Right lobe of liver (tissue), 6 donors: Measurements from ENCODE around the gene CBX8. TPM values are rescaled to one million over a fixed set of nuclear protein-coding genes. Genes with fewer than 3 reads are reported as not detected.

Source experiments
- ATAC-seq, 4 donors: fragments of 200-7000 bp; cut with Tn5 transposase; one replicate each; pipeline ENCODE4 v1.9.1; 2020; ENCODE audit warnings: mild to moderate bottlenecking in 4 of 4, moderate library complexity in 4 of 4
- DNase-seq, 3 donors: peaks; one replicate each; pipeline ENCODE4 v3.0.0-alpha.2; 2020
- H3K27ac ChIP-seq, 3 donors: fragments of 200-600 bp; one replicate each; pipeline ENCODE4 v1.8.0; 2022
- H3K27me3 ChIP-seq, 2 donors: fragments of 200-600 bp; one replicate each; pipeline ENCODE4 v1.8.0; 2022
- H3K36me3 ChIP-seq, 4 donors: fragments of 200-600 bp; sonication (generic) in 1 of 4; one replicate each; pipeline versions ENCODE4 v1.5.1 to v1.8.0; 2017 to 2022; ENCODE audit warnings: control low read depth in 1 of 4
- H3K4me1 ChIP-seq, 4 donors: fragments of 200-600 bp; sonication (generic) in 1 of 4; one replicate each; pipeline versions ENCODE4 v1.5.1 to v1.8.0; 2017 to 2022; ENCODE audit warnings: control low read depth in 1 of 4
- H3K4me3 ChIP-seq, 3 donors: fragments of 200-600 bp; one replicate each; pipeline ENCODE4 v1.8.0; 2022
- H3K9me3 ChIP-seq, 4 donors: fragments of 200-600 bp; sonication (generic) in 1 of 4; one replicate each; pipeline versions ENCODE4 v1.5.1 to v1.8.0; 2017 to 2022; ENCODE audit warnings: control low read depth in 1 of 4
- POLR2A ChIP-seq: fragments of 450-650 bp; IDR thresholded peaks from one replicate; pipeline ENCODE4 v1.6.1; 2017; ENCODE audit warnings: antibody characterized with exemption, mild to moderate bottlenecking
- WGBS: methylation state at CpG from one replicate; pipeline ENCODE4 v1.1.6; 2018; ENCODE audit warnings: low coverage, low lambda C conversion rate; ENCODE audit not compliant: insufficient coverage; ENCODE audit errors: missing lambda C conversion rate; 5-methylcytosine and 5-hydroxymethylcytosine counted together
- intact Hi-C, 2 donors: fragments of 100-400 bp; cut with DNase I; formaldehyde crosslinking; loops; one replicate each; pipeline versions ENCODE4 v1.11.2 to v1.14.1; 2022
- total RNA-seq, 6 experiments: library from RNA; depleted of rRNA in 2 of 6; stranded (reverse); fragments of >200 nt in 2 of 6; fragmentation: NEBNext Ultra II Directional in 3 of 6; extraction: Animal tissue kit (Norgen Biotek cat#: 25700) in 3 of 6; gene quantifications; one replicate each; pipeline versions ENCODE4 v1.1.0 to v1.2.4, GENCODE V29; 2016 to 2023
- TF ChIP-seq, protein P1 (sequence below), 4 donors: fragments of 200-600 bp in 3 of 4; fragments of 450-650 bp in 1 of 4; IDR thresholded peaks; one replicate each; pipeline versions ENCODE4 v1.5.1 to v1.8.0; 2016 to 2022; ENCODE audit warnings: antibody characterized with exemption in 4 of 4, mild to moderate bottlenecking in 2 of 4
- donor health status: DM: no; HTN: yes; CAD: no.
- donor health status: DM: no; HTN: no; CAD: no.
- donor health status: DM: no; HTN: no; CAD: no.
- donor health status: DM: no; HTN: yes; CAD: no.
- donor health status: DM: no; HTN: yes; CAD: no.

The CBX8 gene
- total RNA-seq, 6 experiments from 2014 or later = 1.2 to 4.7 (median 2.0) TPM

DNA sequence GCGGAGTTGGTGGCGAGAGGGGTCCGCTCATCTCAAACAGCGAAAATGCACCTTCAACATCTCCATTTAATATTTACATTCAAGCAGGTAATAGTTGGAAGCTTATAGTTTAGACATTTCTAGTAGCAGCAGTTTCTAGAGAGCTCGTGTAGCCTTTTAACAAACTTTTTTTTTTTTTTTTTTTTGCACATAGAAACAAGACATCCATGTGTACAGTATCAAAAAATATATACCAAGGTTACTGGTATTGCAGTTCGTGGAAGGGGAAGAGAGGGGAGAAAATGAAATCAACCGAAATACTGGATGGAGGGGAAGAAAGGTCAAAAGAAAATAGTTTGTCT lies 36.2 kb upstream of the CBX8 start:
- intact Hi-C loops = no loop called here

DNA sequence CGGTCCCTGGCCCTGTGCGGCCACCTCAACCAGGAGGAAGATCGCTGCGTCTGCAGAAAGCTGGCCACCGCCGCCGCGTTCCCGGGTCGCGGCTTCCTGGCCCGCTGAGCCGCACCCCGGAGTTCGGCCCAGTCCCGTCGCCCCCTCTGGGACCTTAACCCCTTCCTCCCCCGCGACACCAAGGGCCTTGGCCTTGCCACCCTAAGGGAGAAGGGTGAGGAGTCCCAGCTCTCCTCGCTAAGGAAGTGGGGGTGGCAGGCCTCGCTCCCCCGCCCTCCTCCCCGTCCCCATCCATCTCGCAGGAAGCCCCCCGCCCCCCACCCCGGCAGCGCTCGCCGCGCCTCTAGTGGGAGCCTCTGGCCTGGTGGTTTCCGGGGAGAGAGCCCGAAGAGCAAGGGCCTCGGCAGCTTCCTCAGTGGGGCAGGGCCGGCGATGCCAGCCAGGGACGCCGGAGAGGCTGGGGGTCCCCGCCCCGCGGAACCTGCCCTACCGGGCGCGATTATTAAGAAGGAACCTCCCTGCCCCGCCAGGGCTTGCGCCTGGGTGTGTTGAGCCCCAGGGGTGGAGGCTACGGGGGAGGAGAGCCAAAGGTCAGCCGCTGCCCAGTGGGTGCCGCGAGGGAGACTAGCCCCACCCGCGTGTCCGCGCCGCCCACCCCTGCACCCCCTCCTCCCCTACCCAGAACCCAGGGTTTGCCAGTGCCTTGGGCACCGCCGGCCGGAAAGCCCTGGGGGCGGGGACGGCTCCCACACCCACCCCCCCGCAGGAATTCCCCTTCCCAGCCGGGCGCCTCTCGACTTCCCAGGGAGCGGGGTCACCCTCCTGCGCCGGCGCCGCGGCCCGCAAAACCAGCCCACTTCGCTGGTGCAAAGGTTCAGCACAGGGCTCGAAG lies 35.6 kb upstream of the CBX8 start:
- peaks cover 0 to 15% (median 6%) of the 10 kb centered on the region in 4 donors for H3K36me3 ChIP-seq
- no peaks in the 10 kb centered on the region for H3K27me3 ChIP-seq
- intact Hi-C loops = no loop called here
- peaks cover 0 to 51% (median 23%) of the 10 kb centered on the region in 4 donors for H3K4me1 ChIP-seq
- peak; percentile 62 to 89 (median 80) for DNase-seq
- H3K27ac ChIP-seq = peak overlapping the region; percentile 33 to 98 (median 78)
- ATAC-seq = peak; percentile 21 to 46 (median 40)
- TF ChIP-seq, protein P1, sequence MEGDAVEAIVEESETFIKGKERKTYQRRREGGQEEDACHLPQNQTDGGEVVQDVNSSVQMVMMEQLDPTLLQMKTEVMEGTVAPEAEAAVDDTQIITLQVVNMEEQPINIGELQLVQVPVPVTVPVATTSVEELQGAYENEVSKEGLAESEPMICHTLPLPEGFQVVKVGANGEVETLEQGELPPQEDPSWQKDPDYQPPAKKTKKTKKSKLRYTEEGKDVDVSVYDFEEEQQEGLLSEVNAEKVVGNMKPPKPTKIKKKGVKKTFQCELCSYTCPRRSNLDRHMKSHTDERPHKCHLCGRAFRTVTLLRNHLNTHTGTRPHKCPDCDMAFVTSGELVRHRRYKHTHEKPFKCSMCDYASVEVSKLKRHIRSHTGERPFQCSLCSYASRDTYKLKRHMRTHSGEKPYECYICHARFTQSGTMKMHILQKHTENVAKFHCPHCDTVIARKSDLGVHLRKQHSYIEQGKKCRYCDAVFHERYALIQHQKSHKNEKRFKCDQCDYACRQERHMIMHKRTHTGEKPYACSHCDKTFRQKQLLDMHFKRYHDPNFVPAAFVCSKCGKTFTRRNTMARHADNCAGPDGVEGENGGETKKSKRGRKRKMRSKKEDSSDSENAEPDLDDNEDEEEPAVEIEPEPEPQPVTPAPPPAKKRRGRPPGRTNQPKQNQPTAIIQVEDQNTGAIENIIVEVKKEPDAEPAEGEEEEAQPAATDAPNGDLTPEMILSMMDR (IDR thresholded peaks at IDR 0.05) = no peak
- peak; percentile 15 for TF ChIP-seq POLR2A
- peak overlapping the region; percentile 36 to 61 (median 50) for H3K4me3 ChIP-seq
- no peaks in the 10 kb centered on the region for H3K9me3 ChIP-seq
- under 1% methylated on average over 28 of the region's 72 CpGs for WGBS

More for the DNA sequence above, 36.2 kb upstream of the CBX8 start:
- Histone ChIP-seq H3K9me3 (no peaks in the 10 kb centered on the region), H3K4me1 (peaks cover 0 to 51% (median 23%) of the 10 kb centered on the region in 4 donors), H3K4me3 (peak overlapping the region; percentile 36 to 61 (median 50)), H3K27ac (peak overlapping the region in 1 of 3 donors; percentile 98), H3K36me3 (peaks cover 0 to 15% (median 6%) of the 10 kb centered on the region in 4 donors), H3K27me3 (no peaks in the 10 kb centered on the region)
- DNase-seq = no peak
- 32% methylated on average over 7 of the region's 7 CpGs for WGBS
- no peak for ATAC-seq
- TF ChIP-seq, protein P1 (IDR thresholded peaks at IDR 0.05) = no peak
- TF ChIP-seq POLR2A = no peak

DNA sequence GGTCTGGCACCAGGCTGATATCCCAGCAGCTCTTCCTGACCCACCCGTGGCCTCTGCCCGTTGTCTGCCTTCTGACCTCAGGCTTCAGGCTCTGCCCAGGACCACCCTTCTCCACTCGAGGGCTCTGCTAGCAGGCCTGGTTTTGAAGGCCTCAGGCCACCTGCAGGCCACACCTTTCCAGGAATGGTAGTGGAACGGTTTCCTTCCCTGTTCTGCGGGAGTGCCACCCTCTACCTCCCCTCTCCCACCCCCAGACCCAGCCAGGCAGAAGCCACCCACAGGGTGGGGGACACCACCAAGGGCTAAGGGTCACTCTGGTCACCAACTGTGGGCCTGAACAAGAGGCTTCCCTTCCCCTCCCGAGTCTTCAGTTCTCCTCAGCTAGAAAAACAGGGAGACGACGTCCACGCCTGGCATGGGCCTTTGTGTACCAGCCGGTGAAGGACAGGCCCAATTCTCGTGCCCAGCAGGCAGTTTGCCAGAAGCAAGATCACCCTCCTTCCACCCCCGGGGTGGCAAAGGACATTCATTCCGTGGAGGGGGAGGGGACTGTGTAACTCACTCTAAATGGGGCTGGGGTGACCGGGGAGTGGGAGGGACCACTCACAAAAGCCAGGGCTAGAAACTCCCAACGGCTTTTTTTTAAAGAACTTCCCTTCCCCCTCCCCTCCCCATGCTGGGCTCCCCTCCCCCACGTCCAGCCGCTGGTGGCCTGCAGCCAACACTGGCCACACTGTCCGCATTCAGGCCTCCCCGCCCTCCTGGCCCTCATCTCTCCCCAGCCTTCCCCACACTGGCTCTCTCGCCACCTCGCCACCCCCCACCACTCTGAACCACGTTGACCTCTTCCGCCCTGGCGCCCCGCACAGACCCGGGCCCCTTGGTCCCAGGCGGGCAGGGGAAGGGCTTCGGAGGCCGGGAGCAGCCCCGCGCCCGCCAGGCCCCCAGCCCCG lies 34.7 kb upstream of the CBX8 start:
- DNase-seq = peak; percentile 84 to 94 (median 92)
- intact Hi-C loops = no loop called here
- H3K27ac ChIP-seq = peak overlapping the region in 2 of 3 donors; percentile 78 to 98
- H3K27me3 ChIP-seq = no peaks in the 10 kb centered on the region
- TF ChIP-seq, protein P1 (IDR thresholded peaks at IDR 0.05) = no peak
- TF ChIP-seq POLR2A = no peak
- peak; percentile 66 to 76 (median 71) for ATAC-seq
- peak overlapping the region; percentile 36 to 61 (median 50) for H3K4me3 ChIP-seq
- no peaks in the 10 kb centered on the region for H3K9me3 ChIP-seq
- 18% methylated on average over 12 of the region's 33 CpGs for WGBS
- H3K4me1 ChIP-seq = peaks cover 0 to 51% (median 21%) of the 10 kb centered on the region in 4 donors
- H3K36me3 ChIP-seq = peaks cover 0 to 15% (median 6%) of the 10 kb centered on the region in 4 donors

GRCh38 chr17:79830763-79831264 lies 33.9 kb upstream of the CBX8 start:
- WGBS = no CpG with 5 or more reads among the region's 8 CpGs
- H3K4me1 ChIP-seq = peaks cover 0 to 44% (median 16%) of the 10 kb centered on the region in 4 donors
- H3K4me3 ChIP-seq = no peak overlapping the region
- DNase-seq = no peak
- TF ChIP-seq, protein P1 (IDR thresholded peaks at IDR 0.05) = no peak
- no peak for TF ChIP-seq POLR2A
- intact Hi-C loops = no loop called here
- peak overlapping the region in 1 of 3 donors; percentile 98 for H3K27ac ChIP-seq
- H3K36me3 ChIP-seq = peaks cover 0 to 15% (median 6%) of the 10 kb centered on the region in 4 donors
- no peaks in the 10 kb centered on the region for H3K27me3 ChIP-seq
- ATAC-seq = no peak
- H3K9me3 ChIP-seq = no peaks in the 10 kb centered on the region
